H1 (cell line): ENCODE results near the gene POLG. TPM values are rescaled to one million over a fixed set of nuclear protein-coding genes. Genes with fewer than 3 reads are reported as not detected.

ENCODE experiments used
- CTCF ChIA-PET: fragments of 300-600 bp; sonication (Branson Sonifier 250); formaldehyde crosslinking; loops from one replicate; lab custom pipeline; 2021; ENCODE audit not compliant: partially characterized antibody; lab: Charles Lee
- POLR2A ChIA-PET: fragments of 300-600 bp; sonication (Branson Sonifier 250); formaldehyde crosslinking; loops from one replicate; lab custom pipeline; 2021; ENCODE audit warnings: inconsistent platforms; ENCODE audit not compliant: partially characterized antibody; lab: Charles Lee
- DNase-seq, 2 experiments: peaks; one replicate each; pipeline versions ENCODE4 v3.0.0 to v3.0.0-alpha.2; 2010 to 2022; ENCODE audit warnings: low spot score in 2 of 2, low read depth in 1 of 2, mixed read lengths in 1 of 2
- FAIRE-seq: peaks from 2 replicates; lab custom pipeline; 2011; peaks lifted over from hg19 to GRCh38; lab: Jason Lieb, UNC
- H2AFZ ChIP-seq: 2 replicates; pipeline ENCODE4 v1.8.1; 2012; ENCODE audit warnings: low read length, inconsistent platforms
- H2AK5ac ChIP-seq: 2 replicates; pipeline ENCODE4 v1.6.1; 2013; ENCODE audit warnings: low read depth, low read length
- H2BK120ac ChIP-seq: replicated peaks from 2 replicates; pipeline ENCODE3; 2013; ENCODE audit warnings: low read depth, low read length, inconsistent platforms
- H2BK12ac ChIP-seq: 2 replicates; pipeline ENCODE4 v1.6.1; 2013; ENCODE audit warnings: low read depth, low read length
- H2BK15ac ChIP-seq: 2 replicates; pipeline ENCODE4 v1.6.1; 2013; ENCODE audit warnings: low read length
- H2BK20ac ChIP-seq: 2 replicates; pipeline ENCODE4 v1.6.1; 2013; ENCODE audit warnings: low read length
- H2BK5ac ChIP-seq: 2 replicates; pipeline ENCODE4 v1.6.1; 2013; ENCODE audit warnings: low read depth, low read length
- H3K14ac ChIP-seq: 2 replicates; pipeline ENCODE4 v1.6.1; 2013; ENCODE audit warnings: inconsistent platforms; ENCODE audit not compliant: insufficient read length
- H3K18ac ChIP-seq: 2 replicates; pipeline ENCODE4 v1.6.1; 2013; ENCODE audit warnings: low read length; ENCODE audit errors: extremely low read depth
- H3K23ac ChIP-seq: 2 replicates; pipeline ENCODE4 v1.6.1; 2013; ENCODE audit warnings: inconsistent platforms; ENCODE audit not compliant: insufficient read length
- H3K23me2 ChIP-seq: 2 replicates; pipeline ENCODE4 v1.6.1; 2013; ENCODE audit warnings: low read depth, low read length
- H3K27ac ChIP-seq: 2 replicates; pipeline ENCODE4 v1.6.1; 2011; ENCODE audit warnings: low read depth, low read length, inconsistent platforms
- H3K27me3 ChIP-seq, 4 experiments: replicated peaks in 1 of 4; 1 replicate in 1 of 4; 2 replicates in 3 of 4; pipeline versions ENCODE4 v1.6.1 to v1.8.1; 2011 to 2013; ENCODE audit warnings: low read length in 3 of 4, mild to moderate bottlenecking in 3 of 4, inconsistent platforms in 2 of 4, mixed read lengths in 2 of 4, moderate library complexity in 1 of 4; ENCODE audit not compliant: control insufficient read depth in 3 of 4, insufficient read depth in 3 of 4; ENCODE audit errors: extremely low read depth in 1 of 4
- H3K36me3 ChIP-seq, 4 experiments: 2 replicates each; pipeline versions ENCODE4 v1.6.1 to v1.8.1; 2011 to 2013; ENCODE audit warnings: mild to moderate bottlenecking in 4 of 4, low read length in 3 of 4, moderate library complexity in 2 of 4, control low read depth in 1 of 4, inconsistent platforms in 1 of 4; ENCODE audit not compliant: insufficient read depth in 4 of 4, control insufficient read depth in 2 of 4
- H3K4ac ChIP-seq: replicated peaks from 2 replicates; pipeline ENCODE3; 2013; ENCODE audit warnings: low read length, low read depth, mixed read lengths, inconsistent platforms; ENCODE audit not compliant: insufficient read length
- H3K4me1 ChIP-seq, 4 experiments: replicated peaks in 1 of 4; 1 replicate in 1 of 4; 2 replicates in 3 of 4; pipeline versions ENCODE4 v1.6.1 to v1.8.1; 2011 to 2013; ENCODE audit warnings: low read length in 3 of 4, inconsistent platforms in 2 of 4, mixed read lengths in 1 of 4; ENCODE audit not compliant: insufficient read depth in 4 of 4, control insufficient read depth in 3 of 4
- H3K4me2 ChIP-seq, 2 experiments: 2 replicates each; pipeline versions ENCODE4 v1.6.1 to v1.8.1; 2011 to 2013; ENCODE audit warnings: low read depth in 2 of 2, low read length in 2 of 2, control low read depth in 1 of 2, inconsistent platforms in 1 of 2, mild to moderate bottlenecking in 1 of 2; ENCODE audit not compliant: insufficient read depth in 1 of 2
- H3K4me3 ChIP-seq, 4 experiments: fragments of 200-600, 300-600 bp in 1 of 4; sonication (generic), shearing (Covaris generic), sonication (Bioruptor Twin) in 1 of 4; 2 replicates each; pipeline versions ENCODE4 v1.5.1 to v1.8.1; 2011 to 2016; ENCODE audit warnings: low read length in 4 of 4, low read depth in 3 of 4, control low read depth in 2 of 4, inconsistent platforms in 2 of 4, mild to moderate bottlenecking in 2 of 4, mixed read lengths in 1 of 4, moderate library complexity in 1 of 4; ENCODE audit not compliant: insufficient read depth in 2 of 4; ENCODE audit errors: extremely low read depth in 1 of 4
- H3K56ac ChIP-seq: replicated peaks from 2 replicates; pipeline ENCODE3; 2013; ENCODE audit warnings: low read depth, mild to moderate bottlenecking, mixed read lengths, low read length, inconsistent platforms; ENCODE audit not compliant: insufficient read length
- H3K79me1 ChIP-seq: 2 replicates; pipeline ENCODE4 v1.6.1; 2013; ENCODE audit warnings: low read depth, low read length, control low read depth
- H3K79me2 ChIP-seq, 2 experiments: 2 replicates each; pipeline versions ENCODE4 v1.6.1 to v1.8.1; 2012 to 2013; ENCODE audit warnings: low read length in 2 of 2, mild to moderate bottlenecking in 2 of 2, inconsistent platforms in 1 of 2; ENCODE audit not compliant: insufficient read depth in 2 of 2, control insufficient read depth in 1 of 2
- H3K9ac ChIP-seq, 4 experiments: replicated peaks in 1 of 4; 1 replicate in 1 of 4; 2 replicates in 3 of 4; pipeline versions ENCODE4 v1.6.1 to v1.8.1; 2011 to 2013; ENCODE audit warnings: low read depth in 3 of 4, low read length in 3 of 4, control low read depth in 2 of 4, mild to moderate bottlenecking in 2 of 4, moderate library complexity in 2 of 4, inconsistent platforms in 1 of 4; ENCODE audit errors: extremely low read depth in 1 of 4
- H3K9me3 ChIP-seq, 2 experiments: 2 replicates each; pipeline versions ENCODE4 v1.6.1 to v1.8.1; 2012 to 2013; ENCODE audit warnings: mild to moderate bottlenecking in 2 of 2, moderate library complexity in 2 of 2, control low read depth in 1 of 2, inconsistent platforms in 1 of 2, low read depth in 1 of 2, low read length in 1 of 2, mixed read lengths in 1 of 2; ENCODE audit not compliant: insufficient read depth in 2 of 2
- H4K20me1 ChIP-seq, 2 experiments: replicated peaks in 1 of 2; 2 replicates each; pipeline versions ENCODE3 to v1.8.1; 2011 to 2013; ENCODE audit warnings: inconsistent platforms in 2 of 2, low read length in 2 of 2, mild to moderate bottlenecking in 1 of 2; ENCODE audit not compliant: insufficient read depth in 2 of 2, control insufficient read depth in 1 of 2
- H4K5ac ChIP-seq: 2 replicates; pipeline ENCODE4 v1.6.1; 2013; ENCODE audit warnings: low read length, low read depth, mixed read lengths, inconsistent platforms; ENCODE audit not compliant: insufficient read length
- H4K8ac ChIP-seq: 2 replicates; pipeline ENCODE4 v1.8.0; 2013; ENCODE audit warnings: mild to moderate bottlenecking, moderate library complexity, low read length, inconsistent platforms; ENCODE audit not compliant: insufficient read depth; ENCODE audit errors: extremely low read depth
- H4K91ac ChIP-seq: replicated peaks from 2 replicates; pipeline ENCODE3; 2013; ENCODE audit warnings: low read length, mixed read lengths, inconsistent platforms; ENCODE audit not compliant: insufficient read length
- ATF2 ChIP-seq: IDR thresholded peaks from 2 replicates; pipeline ENCODE4 v1.6.1; 2012; ENCODE audit warnings: low read length, inconsistent platforms
- E2F6 ChIP-seq: IDR thresholded peaks from 2 replicates; pipeline ENCODE4 v1.6.1; 2012; ENCODE audit warnings: inconsistent platforms
- KDM1A ChIP-seq: fragments of 200-600, 300-600 bp; sonication (generic); IDR thresholded peaks from 2 replicates; pipeline ENCODE4 v1.7.1; 2016; ENCODE audit warnings: mild to moderate bottlenecking, low read length, borderline replicate concordance
- MAX ChIP-seq: IDR thresholded peaks from 2 replicates; pipeline ENCODE4 v1.6.1; 2012; ENCODE audit warnings: inconsistent platforms
- POLR2A ChIP-seq, 2 experiments: IDR thresholded peaks; 1 replicate in 1 of 2; 2 replicates in 1 of 2; pipeline ENCODE4 v1.6.1; 2011; ENCODE audit warnings: low read depth in 2 of 2, low read length in 2 of 2, mild to moderate bottlenecking in 2 of 2; ENCODE audit errors: control extremely low read depth in 1 of 2
- SIN3A ChIP-seq, 2 experiments: IDR thresholded peaks in 1 of 2; conservative IDR thresholded peaks in 1 of 2; 2 replicates each; pipeline ENCODE4 v1.6.1; 2011 to 2012; ENCODE audit warnings: low read length in 2 of 2, improper control_type of control experiment in 1 of 2, low read depth in 1 of 2, mild to moderate bottlenecking in 1 of 2
- SIX5 ChIP-seq: IDR thresholded peaks from 2 replicates; pipeline ENCODE4 v1.6.1; 2011; ENCODE audit warnings: mild to moderate bottlenecking, low read depth, low read length
- WGBS, 2 experiments: shearing (Covaris generic) in 1 of 2; methylation state at CpG; one replicate each; pipeline versions ENCODE4 v1.1.6 to v1.1.7; 2013 to 2015; ENCODE audit warnings: low lambda C conversion rate in 2 of 2, mixed read lengths in 2 of 2, inconsistent platforms in 1 of 2, low coverage in 1 of 2, missing lambda C conversion rate in 1 of 2; ENCODE audit not compliant: insufficient replicate concordance in 2 of 2, insufficient coverage in 1 of 2, insufficient read length in 1 of 2; ENCODE audit errors: extremely low coverage in 1 of 2, missing lambda C conversion rate in 1 of 2; 5-methylcytosine and 5-hydroxymethylcytosine counted together
- polyA plus RNA-seq, 7 experiments: library from polyadenylated mRNA; depleted of rRNA in 3 of 7; stranded (reverse) in 5 of 7; unstranded in 2 of 7; fragments of >200 nt in 5 of 7; fragments of 200-250 nt in 2 of 7; gene quantifications; 1 replicate in 5 of 7; 2 replicates in 1 of 7; 4 replicates in 1 of 7; pipeline versions ENCODE4 v1.2.1 to v1.2.3, GENCODE V29; 2011 to 2013; ENCODE audit warnings: missing spikeins in 2 of 7, mixed read lengths in 2 of 7
- total RNA-seq: library from RNA; stranded (reverse); fragmentation: NEBNext Ultra II Directional; extraction: Animal tissue kit (Norgen Biotek cat#: 25700); gene quantifications from 2 replicates; pipeline ENCODE4 v1.2.1, GENCODE V29; 2021

The POLG gene
- total and polyA plus RNA-seq, 2 of the 8 experiments (the other 6 are each of a cell fraction or from before 2014, with no cell fraction given): 14.8 to 52.3 TPM

- Histone ChIP-seq H4K8ac (no peak overlapping the region), H3K9ac (no peak overlapping the region), H4K5ac (no peak overlapping the region), H2AK5ac (no peak overlapping the region), H3K27ac (no peak overlapping the region), H3K79me2 (no peaks in the 10 kb centered on the region), H3K4ac (no peak overlapping the region), H2BK12ac (no peak overlapping the region), H2AFZ (peak overlapping the region; percentile 76), H3K27me3 (peaks cover 0 to 2% (median 0%) of the 10 kb centered on the region in 4 experiments; a peak in 1 of 7 replicates), H3K79me1 (no peaks in the 10 kb centered on the region), H4K91ac (no peak overlapping the region), H2BK5ac (no peak overlapping the region), H3K4me3 (no peak overlapping the region), H2BK15ac (no peak overlapping the region), H3K14ac (no peak overlapping the region), H4K20me1 (no peaks in the 10 kb centered on the region), H3K4me1 (peaks cover 0 to 10% (median 6%) of the 10 kb centered on the region in 4 experiments; a peak in 5 of 7 replicates), H2BK20ac (no peak overlapping the region), H3K23me2 (0 out of 2 replicates have a peak, but pooled peaks cover 2% of the 10 kb centered on the region), H3K18ac (peak overlapping the region; percentile 1; the same call in 1 of the 2 replicates), H3K23ac (no peak overlapping the region), H3K9me3 (no peaks in the 10 kb centered on the region), H3K56ac (no peak overlapping the region), H2BK120ac (no peak overlapping the region), H3K36me3 (no peaks in the 10 kb centered on the region), H3K4me2 (peak overlapping the region in 1 of 2 experiments; percentile 37; a peak in 1 of 4 replicates)
- ChIA-PET POLR2A (interaction anchor here (0.5 to 1.9 kb wide), 5 partner anchors 12 to 147 kb away, joined by 3 to 8 read pairs (median 3); partner anchors contain the start of gene POLG), CTCF (interaction anchor here (0.8 to 8.6 kb wide), 18 partner anchors 10 to 154 kb away, joined by 3 to 125 read pairs (median 4); partner anchors contain the start of gene POLG)
- 43% methylated on average over 10 of the region's 10 CpGs; no CpG with 5 or more reads in 1 of the 2 experiments for WGBS, 2 experiments
- FAIRE-seq (peak; percentile 94), DNase-seq (peak in 1 of 2 experiments; percentile 58)
- no peak for TF ChIP-seq ATF2
- TF ChIP-seq POLR2A (IDR thresholded peaks at IDR 0.05; ENCODE audit: control extremely low read depth in 1 of 2, low read depth in 2 of 2, low read length in 2 of 2): no peak
- peak; percentile 76 for TF ChIP-seq MAX
- no peak for TF ChIP-seq SIN3A (conservative IDR thresholded peaks at IDR 0.05 in 1 of 2, IDR thresholded peaks at IDR 0.05 in 1 of 2; ENCODE audit: low read depth in 1 of 2, low read length in 2 of 2)
- 0 out of 2 replicates have a peak, but pooled peaks have one; percentile 37 for TF ChIP-seq E2F6
- TF ChIP-seq SIX5: no peak
- TF ChIP-seq KDM1A: peak; percentile 25; the same call in 1 of the 2 replicates
Observed at GRCh38 chr15:89346516-89347231, 12.1 kb upstream of the POLG start.
